Stimulated activated CD4-positive, alpha-beta T cell treated with anti-CD3 and anti-CD28 coated beads, Interleukin-12 subunit alpha, Interleukin-12 subunit beta, amount 100 ng/mL, for 4 hours (primary cell): ENCODE data around the gene PEX19.
A peak's percentile ranks its signal among the peaks of the same experiment; 100 is the strongest.

ENCODE experiments used
- DNase-seq: peaks from one replicate; pipeline ENCODE4 v3.0.0-alpha.2; 2020

Gene PEX19

DNA sequence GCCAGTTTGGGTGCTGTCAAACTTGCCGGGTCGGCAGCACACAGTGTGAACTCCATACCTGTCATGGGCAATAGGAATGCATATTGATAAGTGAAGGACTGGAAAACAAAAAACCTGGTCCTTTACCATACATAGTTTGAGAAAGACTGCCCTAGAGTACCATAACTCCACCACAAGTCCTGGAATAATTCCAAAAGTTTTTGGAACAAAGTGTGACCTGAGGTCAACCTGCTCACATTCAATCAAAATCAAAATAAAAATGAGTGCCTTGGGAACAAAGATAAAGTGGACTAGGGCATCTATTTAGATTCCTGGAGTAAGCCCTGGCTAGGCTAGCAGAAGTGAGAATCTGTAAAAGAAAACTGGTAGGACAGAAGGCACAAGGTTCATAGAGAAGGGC lies 7.6 kb downstream of the PEX19 start:
- no peak for DNase-seq

DNA sequence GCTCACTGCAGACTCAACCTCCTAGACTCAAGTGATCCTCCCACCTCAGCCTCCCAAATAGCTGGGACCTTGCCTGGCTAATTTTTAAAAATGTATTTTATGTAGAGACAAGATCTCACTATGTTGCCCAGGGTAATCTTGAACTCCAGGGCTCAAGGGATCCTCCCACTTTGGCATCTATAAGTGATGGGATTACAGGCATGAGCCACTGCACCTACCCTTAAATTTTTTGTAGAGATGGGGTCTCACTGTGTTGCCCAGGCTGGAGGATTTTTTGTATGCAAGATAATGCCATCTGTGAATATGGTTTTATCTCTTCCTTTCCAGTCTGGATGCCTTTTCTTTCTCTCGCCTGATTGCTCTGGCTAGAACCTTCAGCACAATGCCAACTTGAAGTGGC lies 13.9 kb downstream of the PEX19 start:
- no peak for DNase-seq

DNA sequence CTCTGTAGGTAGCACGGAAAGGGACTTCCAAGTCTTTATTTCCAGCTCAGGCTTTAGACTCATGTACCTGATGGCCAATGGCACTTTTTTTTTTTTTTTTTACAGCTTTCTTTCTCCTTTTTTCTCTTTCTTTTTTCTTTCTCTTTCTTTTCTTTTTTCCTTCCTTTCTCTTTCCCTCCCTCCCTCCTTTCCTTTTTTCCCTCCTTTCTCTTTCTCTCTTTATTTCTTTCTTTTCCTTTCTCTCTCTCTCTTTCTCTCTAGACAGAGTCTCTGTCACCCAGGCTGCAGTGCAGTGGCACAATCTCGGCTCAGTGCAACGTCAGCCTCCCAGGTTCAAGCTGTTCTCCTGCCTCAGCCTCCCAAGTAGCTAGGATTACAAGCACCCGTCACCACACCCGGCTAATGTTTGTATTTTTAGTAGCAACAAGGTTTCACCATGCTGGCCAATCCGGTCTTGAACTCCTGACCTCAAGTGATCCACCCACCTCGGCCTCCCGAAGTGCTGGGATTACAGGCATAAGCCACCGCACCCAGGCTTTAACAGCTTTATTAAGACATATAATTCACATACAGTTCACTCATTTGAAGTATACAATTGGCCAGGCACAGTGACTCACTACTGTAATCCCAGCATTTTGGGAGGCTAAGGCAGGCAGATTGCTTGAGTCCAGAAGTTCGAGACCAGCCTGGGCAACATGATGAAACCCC lies 17.5 kb downstream of the PEX19 start:
- DNase-seq, result no peak

DNA sequence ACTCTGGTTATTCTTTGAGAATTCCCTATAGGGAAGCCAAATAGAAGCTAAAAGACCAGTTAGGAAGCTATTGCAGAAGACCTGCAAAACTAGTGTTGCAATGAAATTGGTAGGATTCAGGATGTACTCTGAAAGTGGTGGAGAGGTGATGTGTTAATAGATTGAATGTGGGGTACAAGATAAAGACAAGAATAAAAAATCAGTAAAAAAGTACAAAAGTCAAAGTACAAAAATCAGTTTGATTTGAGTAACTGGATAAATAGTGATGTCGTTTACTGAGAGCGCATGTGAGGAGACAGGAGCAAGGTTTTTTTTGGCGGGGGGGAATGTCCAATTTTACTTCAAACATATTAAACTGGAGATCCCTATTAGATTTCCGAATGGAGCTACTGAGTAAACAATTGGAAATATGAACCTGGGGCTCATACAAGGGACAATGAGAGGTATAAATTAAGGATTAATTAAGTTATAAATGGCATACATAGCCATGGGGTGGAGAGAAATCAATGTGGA lies 20.1 kb downstream of the PEX19 start:
- DNase-seq, result no peak

DNA sequence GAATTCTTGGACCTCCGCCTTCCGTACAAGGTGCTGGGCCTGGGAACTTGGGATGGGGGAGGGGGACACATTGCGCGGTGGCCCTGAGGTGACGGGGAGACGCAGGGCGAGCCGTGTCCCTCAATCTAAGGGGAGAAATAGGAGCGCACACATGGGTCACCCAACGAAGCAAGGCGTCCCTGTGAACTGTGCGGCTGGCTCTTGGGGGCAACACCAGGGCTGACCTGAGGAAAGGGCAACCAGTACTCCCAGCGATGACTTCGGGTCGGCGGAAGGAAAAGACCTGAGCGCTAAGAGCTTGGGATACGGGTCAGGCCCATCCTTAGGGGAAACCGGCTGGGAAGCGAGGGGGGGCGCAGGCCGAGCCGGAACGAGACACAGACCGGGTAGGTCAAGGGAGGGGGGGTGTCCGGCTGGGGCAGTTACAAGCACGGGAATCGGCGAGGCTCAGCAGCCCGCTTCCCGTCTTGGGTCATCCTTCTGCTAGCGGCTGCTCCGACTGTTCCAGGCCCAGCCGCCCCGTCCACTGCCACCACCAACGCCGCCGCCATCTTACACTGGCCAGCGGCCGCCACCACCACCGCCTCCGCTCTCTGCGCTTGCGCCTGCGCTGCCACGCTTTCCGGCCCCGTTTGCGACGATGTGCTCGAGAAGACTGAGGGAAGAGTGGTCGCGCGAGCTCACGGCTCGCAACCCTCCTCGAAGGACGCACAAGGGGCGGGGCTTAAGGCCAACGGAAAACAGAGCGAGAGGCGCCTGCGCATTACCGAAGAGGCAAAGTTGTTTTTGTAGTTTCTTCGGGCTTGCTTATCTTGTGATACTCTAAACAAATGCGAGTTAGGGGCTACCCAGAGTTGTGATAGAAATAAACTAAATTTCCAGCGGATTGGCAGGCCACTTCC lies 22.8 kb downstream of the PEX19 start, which contains the start of gene DCAF8:
Gene DCAF8 (minus strand): TSS at position 657 of the 902 bp plus-strand sequence. CDS start 18,541 bp downstream, outside the sequence.
- peak; percentile 96 for DNase-seq

DNA sequence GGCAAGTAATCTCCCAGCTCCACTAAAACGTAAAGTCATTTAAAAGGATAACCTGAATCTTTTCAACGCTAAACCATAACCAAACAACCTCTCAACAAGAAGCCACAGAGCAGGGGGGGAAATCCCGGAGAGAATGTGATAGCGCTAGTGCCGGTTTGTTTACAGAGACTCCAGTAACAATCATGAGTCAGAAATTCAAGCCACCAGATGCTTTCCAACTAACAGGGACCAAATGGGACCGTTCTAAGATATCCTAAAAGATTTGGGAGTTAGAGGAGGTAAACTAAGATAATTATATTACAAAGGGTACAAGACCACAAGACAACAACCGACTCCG lies 23.4 kb downstream of the PEX19 start:
- peak; percentile 44 for DNase-seq

DNA sequence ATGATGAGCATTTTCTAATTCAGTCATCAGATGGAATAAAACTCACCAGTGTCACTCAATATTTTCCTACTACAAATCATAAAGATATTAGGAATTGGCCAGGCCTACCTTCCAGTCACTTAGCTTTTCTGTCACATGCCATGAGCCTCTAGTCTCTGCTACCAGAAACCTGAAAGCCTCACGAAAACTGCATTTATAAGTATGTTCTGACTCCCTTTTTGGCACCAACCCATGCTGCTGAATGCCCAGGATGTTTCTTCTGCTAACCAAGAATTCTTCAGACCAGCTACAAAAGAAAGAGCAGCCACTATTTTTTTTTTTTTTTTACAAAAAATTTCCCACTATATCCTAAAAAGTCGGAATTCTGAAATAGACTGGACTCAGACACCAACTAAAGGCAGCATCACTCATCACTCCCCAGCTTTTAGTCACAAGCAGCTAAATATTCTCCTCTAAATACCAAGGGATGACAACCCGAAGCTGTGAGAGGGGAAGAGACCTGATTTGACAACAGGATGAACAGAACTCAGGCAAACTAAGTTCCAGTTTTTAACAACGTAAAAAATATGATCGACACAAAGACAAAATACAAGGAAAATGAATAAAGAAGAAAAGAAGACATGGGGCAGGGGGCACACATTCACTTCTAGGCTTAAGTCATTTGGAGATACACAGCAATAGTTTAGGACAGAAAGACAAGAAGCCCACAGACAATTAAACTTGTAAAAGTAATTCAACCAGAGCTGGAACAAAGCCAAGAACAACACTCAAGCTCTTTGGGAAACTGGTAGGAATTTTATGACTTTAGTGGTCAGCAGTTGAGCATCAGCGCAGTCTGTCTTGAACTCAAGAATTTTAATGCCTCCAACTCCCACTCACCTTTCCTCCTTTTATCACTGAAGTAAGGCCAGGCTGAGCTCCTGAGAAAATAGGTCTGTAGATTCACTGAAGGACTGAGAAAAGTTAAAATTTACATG lies 24.2 kb downstream of the PEX19 start:
- DNase-seq, result no peak

DNA sequence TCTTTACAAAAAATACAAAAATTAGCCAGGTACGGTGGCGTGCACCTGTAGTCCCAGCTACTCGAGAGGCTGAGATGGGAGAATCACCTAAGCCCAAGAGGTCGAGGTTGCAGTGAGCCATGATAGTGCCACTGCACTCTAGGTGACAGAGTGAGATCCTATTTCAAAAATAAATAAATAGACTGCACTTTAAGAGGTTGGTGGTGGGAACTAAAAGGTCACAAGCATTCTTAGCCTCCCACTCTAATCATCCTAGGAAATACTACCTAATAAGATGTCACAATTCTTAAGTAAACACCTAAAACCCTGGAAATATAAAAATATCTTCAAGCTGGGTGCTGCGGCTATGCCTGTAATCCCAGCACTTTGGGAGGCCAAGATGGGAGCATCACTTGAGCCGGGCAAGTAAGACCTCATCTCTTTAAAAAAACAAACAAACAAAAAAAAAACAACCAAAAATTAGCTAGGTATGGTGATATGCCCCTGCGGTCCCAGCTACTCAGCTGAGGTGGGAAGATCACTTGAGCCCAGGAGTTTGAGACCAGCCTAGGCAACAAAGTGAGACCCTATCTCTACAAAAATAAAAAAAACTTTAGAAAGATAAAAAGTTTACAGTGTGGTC lies 26.6 kb downstream of the PEX19 start:
- no peak for DNase-seq

DNA sequence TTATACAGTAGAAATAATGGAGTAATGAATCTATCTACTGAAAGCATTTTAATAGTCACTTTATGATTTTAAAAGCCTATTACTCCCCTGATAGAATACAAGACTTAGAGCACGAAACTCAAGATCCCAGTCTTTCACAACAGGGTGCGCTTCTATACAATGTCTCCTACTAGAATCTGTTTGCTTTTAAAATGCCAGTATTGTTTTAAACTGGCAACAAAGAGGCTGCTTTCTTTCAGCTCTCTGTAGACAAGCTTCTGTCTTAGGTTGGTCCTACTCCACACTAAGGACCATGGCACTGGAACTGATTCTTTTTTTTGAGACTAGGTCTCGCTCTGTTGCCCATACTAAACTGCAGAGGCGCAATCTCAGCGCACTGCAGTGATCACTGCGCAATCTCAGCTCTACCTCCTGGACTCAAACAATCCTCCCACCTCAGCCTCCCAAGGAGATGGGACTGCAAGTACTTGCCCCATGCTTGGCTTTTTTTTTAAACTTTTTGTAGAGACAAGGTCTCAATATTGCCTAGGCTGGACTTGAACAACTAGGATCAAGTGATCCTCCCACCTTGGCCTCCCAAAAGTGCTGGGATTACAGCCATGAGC lies 27.4 kb downstream of the PEX19 start:
- DNase-seq, result no peak

DNA sequence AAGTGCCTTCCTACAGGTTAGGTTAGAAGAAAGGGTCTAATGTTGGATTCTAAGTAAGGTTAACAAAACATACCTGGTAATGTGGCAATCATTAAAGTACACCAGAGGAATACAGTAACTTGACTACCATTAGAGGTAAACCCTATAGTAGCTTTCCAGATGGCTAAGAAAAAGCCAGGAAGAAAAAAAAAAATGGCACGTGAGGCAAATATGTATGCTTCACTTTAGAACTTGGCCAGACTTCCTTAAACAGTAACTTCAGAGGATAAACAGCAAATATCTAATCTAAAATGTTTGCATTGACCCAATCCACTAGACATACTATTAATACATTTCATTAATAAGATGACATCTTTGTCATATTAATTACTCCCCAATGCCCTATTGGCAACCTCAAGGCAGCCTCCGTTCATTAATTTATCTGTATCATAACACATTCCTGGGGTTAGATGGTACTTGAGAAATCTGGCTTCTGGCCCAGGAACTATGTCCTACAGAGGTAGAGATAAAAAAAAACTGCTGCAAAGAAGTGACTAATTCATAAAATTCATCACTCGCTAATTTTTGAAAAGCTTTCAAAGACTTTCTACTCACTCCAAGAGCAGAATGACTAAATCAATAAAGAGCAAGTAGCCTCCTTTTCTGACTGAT lies 28.4 kb downstream of the PEX19 start:
- no peak for DNase-seq

DNA sequence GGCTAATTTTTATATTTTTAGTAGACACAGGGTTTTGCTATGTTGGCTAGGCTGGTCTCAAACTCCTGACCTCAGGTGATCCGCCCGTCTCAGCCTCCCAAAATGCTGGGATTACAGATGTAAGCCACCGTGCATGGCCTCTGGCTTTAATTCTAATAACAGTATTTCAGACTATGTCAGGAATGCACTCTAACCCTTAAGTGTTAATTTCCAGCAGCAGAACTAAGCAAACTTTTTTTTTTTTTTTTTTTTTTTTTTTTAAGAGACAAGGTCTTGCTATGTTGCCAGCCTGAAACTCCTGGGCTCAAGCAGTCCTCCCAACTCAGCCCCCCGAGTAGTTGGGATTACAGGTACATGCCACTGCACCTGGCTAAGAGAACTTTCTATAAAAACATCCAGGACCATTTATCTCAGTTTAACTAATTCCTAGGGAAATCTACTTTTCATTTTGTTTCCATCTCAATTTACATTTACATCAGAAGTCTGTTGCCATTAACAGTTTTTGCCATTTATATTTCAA lies 29.1 kb downstream of the PEX19 start:
- DNase-seq, result no peak

DNA sequence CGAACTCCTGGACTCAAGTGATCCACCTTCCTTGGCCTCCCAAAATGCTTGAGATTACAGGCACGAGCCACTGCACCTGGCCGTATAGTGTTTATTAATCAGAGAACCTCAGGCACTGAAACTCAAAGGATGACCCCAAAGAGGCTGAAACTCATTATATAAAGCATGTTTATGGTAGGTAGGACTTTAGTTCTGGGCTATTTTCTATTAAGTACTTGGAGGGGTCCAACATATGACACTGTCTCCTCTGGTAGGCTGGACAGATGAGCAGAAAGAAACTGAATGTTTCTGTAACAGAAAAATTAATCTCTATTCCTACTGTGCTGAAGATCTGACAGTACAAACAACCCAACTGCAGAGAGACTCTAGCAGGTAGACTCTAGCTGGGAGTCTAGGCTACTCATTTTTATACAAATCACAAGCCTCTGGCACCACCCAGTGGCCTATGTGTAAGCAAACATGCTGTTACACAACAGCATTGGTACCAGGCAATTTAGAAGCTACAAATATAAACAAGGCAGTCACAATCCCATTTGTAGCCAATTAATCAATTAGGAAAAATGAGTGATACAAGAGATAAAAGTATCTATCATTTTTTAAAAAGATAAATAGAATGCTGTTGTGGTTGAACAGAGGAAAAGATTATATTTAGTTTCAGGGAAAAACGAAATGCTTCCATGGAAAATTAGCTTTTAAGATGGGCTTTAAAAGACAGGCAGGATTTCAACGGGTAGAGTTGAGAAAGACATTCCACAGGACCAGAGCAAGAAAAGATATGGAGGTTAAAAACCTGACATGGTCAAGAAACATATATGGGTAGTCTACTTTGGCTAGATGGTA lies 33.0 kb downstream of the PEX19 start:
- DNase-seq, result peak; percentile 36

DNA sequence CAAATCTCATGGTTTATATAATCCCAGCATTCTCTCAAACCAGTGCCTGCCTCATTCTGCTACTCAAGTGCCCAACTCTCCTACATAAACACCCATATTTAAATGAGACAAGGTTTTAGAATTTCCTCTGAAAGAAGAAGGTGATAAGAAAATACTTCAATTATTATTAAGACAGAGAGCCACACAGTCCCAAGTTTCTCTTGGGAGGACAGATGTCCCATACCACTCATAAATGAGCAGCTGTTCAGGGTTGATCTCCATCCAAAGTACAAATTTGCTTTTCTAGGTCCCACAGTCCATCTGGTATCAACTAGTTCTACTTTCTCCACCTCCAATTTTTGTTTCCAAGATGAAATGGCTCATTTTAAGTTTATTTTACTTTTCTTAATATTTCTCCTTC lies 33.9 kb downstream of the PEX19 start:
- DNase-seq, result no peak

DNA sequence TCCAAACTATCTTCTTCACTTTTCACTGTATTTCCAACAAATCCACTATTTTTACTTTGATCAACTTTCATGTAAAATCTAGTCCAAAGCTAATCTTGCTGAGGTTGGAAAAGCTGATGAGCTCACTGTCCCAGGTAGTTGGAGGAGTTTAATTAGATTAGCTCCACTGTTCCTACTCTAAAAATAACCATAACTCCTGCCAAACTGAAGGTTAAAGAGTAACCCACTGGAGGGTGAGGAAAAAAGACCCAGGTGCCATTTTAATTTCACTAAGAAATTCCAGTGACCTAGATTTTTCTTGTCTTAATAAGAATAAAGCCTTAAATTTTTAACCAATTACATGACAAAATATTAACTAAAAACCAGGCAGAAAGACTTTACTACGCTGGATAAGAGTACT lies 37.9 kb downstream of the PEX19 start:
- DNase-seq, result no peak

DNA sequence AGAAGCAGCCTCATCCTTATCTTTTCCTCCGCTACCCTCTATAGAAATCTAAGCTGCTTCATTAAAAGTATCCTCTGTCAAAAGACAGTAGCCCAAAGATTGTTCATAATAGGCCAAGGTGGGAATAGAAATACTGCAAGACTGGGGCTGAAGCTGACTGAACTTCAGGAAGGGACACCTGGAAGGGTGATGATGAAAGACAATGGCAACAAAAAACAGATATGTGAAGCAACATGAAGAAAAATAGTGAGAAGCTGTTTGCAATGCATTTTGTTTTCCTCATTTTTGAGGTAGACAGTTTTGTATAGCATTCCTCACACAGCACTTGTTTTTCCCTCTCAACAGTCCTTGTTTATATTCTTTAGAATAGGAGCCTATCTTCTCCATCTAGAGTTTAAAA lies 39.5 kb downstream of the PEX19 start:
- DNase-seq, result no peak

DNA sequence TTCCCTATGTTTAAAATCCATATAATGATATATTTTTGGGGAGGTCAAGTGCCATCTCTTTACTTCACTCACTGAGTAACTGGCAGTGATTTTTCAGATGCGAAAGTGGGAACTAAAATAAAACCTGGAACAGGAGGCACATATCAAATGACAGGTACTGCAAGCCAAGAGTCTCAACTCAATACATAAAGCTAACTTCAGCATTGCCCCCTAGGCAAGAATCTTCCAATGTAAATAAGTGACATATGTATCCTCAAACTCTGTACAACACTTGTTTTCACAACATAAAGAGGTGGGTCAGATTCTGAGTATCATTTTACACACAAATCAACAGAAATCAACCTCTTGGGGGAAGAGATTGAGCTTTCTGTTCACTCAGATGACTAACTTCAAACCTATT lies 40.7 kb downstream of the PEX19 start:
- DNase-seq, result no peak

DNA sequence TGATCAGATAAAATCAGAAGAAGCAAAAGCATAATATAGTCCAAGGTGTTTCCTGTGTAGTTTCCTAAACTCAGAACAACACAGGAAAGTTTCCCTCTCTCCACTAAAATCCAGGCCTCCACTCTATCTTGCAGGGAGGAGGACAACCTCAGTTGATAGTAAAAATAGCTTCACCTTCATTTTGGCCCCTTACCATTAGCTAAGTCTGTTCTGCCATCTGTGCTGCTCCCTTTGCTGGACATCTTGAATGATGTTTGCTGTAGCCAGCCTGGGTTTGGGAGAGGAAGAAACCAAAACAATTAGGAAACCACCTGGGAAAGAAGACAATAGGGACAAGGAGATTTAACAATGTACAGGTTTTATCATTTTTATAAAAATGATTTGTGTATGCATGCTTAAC lies 41.2 kb downstream of the PEX19 start:
- DNase-seq, result no peak

DNA sequence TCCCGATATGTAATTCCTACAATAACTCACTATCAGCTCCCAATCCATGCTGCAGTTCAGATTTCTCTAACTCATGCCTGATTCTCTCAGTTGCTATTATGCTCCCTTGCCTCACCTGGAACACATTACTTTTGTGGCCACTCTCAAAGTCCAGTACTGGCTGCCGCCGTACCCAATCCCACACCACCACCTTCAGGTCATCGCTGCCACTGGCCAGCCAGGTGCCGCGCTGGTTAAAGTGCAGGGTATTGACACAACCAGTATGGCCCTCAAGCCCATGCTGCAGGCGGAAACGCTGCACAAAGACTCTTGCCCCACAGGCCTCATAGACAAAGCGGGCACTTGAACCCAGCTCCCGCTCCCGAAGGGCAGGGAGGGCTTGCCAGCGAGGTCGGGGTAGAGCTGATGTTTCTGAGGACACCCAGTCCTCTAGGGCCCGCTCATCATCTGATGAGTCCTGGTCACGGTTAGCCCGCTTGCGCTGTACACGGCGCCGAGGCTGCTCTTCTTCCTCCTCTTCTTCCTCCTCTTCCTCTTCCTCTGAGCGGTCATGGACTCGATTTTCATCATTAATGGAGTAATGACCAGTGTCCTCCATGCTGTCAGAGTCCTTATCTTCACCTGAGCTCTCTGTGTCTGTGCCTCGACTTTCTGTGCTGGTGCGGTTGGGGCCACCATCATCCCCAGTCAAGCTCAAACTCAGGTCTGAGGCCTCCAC lies 45.2 kb downstream of the PEX19 start:
- no peak for DNase-seq

DNA sequence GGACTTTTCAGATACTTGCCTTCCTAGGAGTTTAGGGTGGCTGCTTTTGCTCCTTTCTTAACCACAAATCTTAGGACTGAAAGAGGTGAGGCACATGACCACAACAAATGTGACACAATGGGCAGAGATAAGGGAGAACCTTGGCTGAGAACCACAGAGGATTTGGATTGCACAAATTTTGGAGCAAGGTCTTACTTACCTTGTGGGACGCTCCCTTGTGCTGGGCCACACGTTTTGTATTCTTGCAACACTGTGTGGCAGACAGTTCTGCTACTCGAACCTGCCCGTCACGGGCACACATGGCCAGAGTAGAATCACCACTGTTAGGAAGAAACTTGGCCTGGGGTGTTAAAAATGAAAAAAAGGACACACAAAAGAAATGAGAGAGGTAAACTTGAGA lies 46.5 kb downstream of the PEX19 start:
- DNase-seq, result no peak

DNA sequence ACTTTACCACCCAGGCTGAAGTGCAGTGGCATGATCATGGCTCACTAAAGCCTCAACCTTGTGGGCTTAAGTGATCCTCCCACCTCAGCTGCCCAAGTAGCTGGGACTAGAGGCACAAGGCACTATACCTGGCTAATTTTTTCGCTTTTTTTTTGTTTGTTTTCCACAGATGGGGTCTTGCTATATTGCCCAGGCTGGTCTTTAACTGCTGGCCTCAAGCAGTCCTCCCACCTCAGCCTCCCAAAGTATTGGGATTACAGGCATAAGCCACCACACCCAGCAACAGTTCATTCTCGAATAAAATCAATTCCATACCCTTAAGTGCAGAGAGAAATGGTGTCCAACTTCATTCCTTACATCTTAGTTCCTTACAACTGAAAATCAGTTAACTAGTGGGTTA lies 47.4 kb downstream of the PEX19 start:
- no peak for DNase-seq
